22Rv1 (cell line): ENCODE data around the gene PPP2R5A.

Source experiments
- ZFX ChIP-seq: fragments of 450-650 bp; IDR thresholded peaks from 2 replicates; pipeline ENCODE4 v1.6.1; 2017; ENCODE audit warnings: antibody characterized with exemption, borderline replicate concordance
- TF ChIP-seq, protein P1 (sequence below): fragments of 450-650 bp; IDR thresholded peaks from 2 replicates; pipeline ENCODE4 v1.5.1; 2017; ENCODE audit warnings: mild to moderate bottlenecking

- TF ChIP-seq, protein P1, sequence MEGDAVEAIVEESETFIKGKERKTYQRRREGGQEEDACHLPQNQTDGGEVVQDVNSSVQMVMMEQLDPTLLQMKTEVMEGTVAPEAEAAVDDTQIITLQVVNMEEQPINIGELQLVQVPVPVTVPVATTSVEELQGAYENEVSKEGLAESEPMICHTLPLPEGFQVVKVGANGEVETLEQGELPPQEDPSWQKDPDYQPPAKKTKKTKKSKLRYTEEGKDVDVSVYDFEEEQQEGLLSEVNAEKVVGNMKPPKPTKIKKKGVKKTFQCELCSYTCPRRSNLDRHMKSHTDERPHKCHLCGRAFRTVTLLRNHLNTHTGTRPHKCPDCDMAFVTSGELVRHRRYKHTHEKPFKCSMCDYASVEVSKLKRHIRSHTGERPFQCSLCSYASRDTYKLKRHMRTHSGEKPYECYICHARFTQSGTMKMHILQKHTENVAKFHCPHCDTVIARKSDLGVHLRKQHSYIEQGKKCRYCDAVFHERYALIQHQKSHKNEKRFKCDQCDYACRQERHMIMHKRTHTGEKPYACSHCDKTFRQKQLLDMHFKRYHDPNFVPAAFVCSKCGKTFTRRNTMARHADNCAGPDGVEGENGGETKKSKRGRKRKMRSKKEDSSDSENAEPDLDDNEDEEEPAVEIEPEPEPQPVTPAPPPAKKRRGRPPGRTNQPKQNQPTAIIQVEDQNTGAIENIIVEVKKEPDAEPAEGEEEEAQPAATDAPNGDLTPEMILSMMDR = peak; percentile 49
- TF ChIP-seq ZFX = no peak
Measured at GRCh38 chr1:212284744-212285684, at the start of gene PPP2R5A.
